Small intestine (tissue), 7 donors: ENCODE results near the gene CELF1. TPM values are rescaled to one million over a fixed set of nuclear protein-coding genes. Genes with fewer than 3 reads are reported as not detected.

ENCODE experiments used
- DNase-seq, 2 donors: peaks; one replicate each; pipeline versions ENCODE4 v3.0.0 to v3.0.0-alpha.2; 2013
- FAIRE-seq: peaks from 2 replicates; lab custom pipeline; 2012; peaks lifted over from hg19 to GRCh38; lab: Jason Lieb, UNC
- H3K27ac ChIP-seq, 3 donors: one replicate each; pipeline ENCODE4 v1.5.1; 2013; ENCODE audit warnings: low read length in 2 of 3, mild to moderate bottlenecking in 2 of 3, control low read depth in 1 of 3, inconsistent platforms in 1 of 3, low read depth in 1 of 3, moderate library complexity in 1 of 3
- H3K27me3 ChIP-seq, 3 donors: one replicate each; pipeline ENCODE4 v1.6.1; 2013; ENCODE audit warnings: low read length in 3 of 3, inconsistent platforms in 1 of 3; ENCODE audit not compliant: control insufficient read depth in 3 of 3, insufficient read depth in 3 of 3
- H3K36me3 ChIP-seq, 3 donors: one replicate each; pipeline ENCODE4 v1.6.1; 2013; ENCODE audit warnings: low read length in 3 of 3, inconsistent platforms in 1 of 3, low read depth in 1 of 3, mild to moderate bottlenecking in 1 of 3, moderate library complexity in 1 of 3; ENCODE audit not compliant: control insufficient read depth in 3 of 3, insufficient read depth in 2 of 3
- H3K4me1 ChIP-seq, 3 donors: one replicate each; pipeline ENCODE4 v1.6.1; 2013; ENCODE audit warnings: low read length in 2 of 3, inconsistent platforms in 1 of 3, low read depth in 1 of 3, mild to moderate bottlenecking in 1 of 3, moderate library complexity in 1 of 3; ENCODE audit not compliant: control insufficient read depth in 3 of 3, insufficient read depth in 2 of 3
- H3K4me3 ChIP-seq, 3 donors: one replicate each; pipeline ENCODE4 v1.5.1; 2013; ENCODE audit warnings: low read length in 3 of 3, control low read depth in 1 of 3, inconsistent platforms in 1 of 3, low read depth in 1 of 3, mild to moderate bottlenecking in 1 of 3, moderate library complexity in 1 of 3
- H3K9me3 ChIP-seq, 2 donors: one replicate each; pipeline ENCODE4 v1.6.1; 2013; ENCODE audit warnings: low read depth in 1 of 2, low read length in 1 of 2; ENCODE audit not compliant: control insufficient read depth in 2 of 2, insufficient read depth in 1 of 2
- whole genome bisulfite sequencing, 3 donors: extraction: QIAGEN DNeasy Blood & Tissue Kit; methylation state at CpG; one replicate each; pipeline ENCODE4 v1.1.7; 2013; 5-methylcytosine and 5-hydroxymethylcytosine counted together
- polyA plus RNA-seq, 4 donors: library from polyadenylated mRNA; stranded (reverse) in 3 of 4; unstranded in 1 of 4; fragments of 200-250 nt in 3 of 4; fragments of 120-200 nt in 1 of 4; gene quantifications; one replicate each; pipeline versions ENCODE4 v1.2.1 to v1.2.3, GENCODE V29; 2013
- donor health status: healthy with polysubstance abuse.
- donor health status: control.
- donor health status: control.
- donor health status: Bipolar disorder and iron deficiency.
- donor health status: healthy.

Gene CELF1
- polyA plus RNA-seq, 4 donors, result 16.5 to 69.5 (median 27.0) TPM

DNA sequence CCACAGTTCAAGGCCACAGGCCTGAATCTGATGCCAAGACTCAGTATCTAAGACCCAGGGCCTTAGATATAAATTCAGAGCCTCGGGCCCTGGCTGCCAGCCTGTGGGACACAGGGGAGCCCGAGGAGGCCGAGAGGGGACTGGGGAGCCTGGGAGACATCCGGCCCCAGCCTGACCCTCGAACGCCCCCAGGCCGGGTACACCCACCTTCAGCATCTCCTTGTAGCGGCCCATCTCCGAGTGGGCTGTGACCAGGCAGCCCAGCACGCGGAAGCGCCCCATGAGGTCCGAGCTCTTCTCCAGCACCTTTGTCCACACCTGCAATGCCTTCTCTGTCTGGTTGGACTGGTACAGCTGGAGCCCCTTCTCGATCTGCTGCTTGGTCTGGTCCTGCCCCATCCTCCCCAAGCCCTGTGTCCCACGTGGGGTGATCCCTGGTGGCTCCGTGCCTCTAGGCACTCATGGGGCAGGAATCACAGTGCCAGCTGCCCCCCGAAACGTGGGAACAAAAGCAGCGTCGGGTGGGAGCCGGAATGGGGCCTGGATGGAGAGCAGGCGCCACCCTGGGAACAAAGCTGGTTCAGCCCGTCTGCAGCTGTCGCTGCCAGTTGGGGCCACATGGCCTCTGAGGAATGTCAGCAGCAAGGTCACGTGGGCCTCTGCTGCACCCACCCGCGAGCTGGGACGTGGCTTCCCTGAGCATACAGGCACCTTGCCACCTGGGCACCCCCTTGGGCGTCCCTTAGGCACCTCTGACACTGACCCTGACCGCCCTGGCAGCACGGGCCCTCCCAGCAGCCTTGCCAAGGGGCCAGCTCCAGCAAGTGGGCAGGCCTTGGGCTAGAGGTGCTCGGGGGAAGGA, 104.1 kb downstream of the CELF1 start, which contains the start of gene RAPSN:
Gene RAPSN, minus strand, starts transcription at position 571 of the 862 bp plus-strand sequence. Its CDS starts 172 bp downstream, at position 399.
- H3K27me3 ChIP-seq, result no peaks in the 10 kb centered on the region
- 86 to 88% (median 87%) methylated on average over 32 of the region's 32 CpGs for WGBS, 3 donors
- no peak for DNase-seq
- H3K27ac ChIP-seq, result no peak within 1 kb of the TSS
- H3K9me3 ChIP-seq, result no peaks in the 10 kb centered on the region
- no peak within 1 kb of the TSS for H3K4me3 ChIP-seq
- FAIRE-seq, result no peak
- H3K36me3 ChIP-seq, result peaks cover 0 to 4% (median 0%) of the 10 kb centered on the region in 3 donors
- H3K4me1 ChIP-seq, result no peaks in the 10 kb centered on the region

DNA sequence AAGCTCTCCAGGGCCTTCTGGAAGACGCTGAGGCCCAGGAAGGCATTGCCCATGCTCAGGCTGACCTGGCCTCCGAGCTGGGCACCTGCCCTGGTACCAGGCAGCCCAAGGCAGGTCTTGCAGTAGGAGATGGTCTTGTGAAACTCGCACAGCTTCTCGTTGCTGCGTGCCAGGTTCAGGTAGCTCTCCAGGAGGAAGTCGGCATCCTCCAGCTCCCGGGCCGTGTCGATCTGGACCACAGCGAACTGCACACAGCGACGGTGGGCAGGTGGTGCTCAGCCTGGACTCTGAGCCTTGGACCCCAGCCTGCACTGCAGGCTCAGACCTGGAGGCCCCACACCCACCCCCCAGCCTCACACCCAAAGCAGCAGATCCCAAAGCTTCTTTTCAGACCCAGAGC, 105.0 kb downstream of the CELF1 start:
- Histone ChIP-seq H3K9me3 (no peaks in the 10 kb centered on the region), H3K27me3 (no peaks in the 10 kb centered on the region), H3K27ac (no peak overlapping the region), H3K4me1 (no peaks in the 10 kb centered on the region), H3K4me3 (no peak overlapping the region), H3K36me3 (peaks cover 0 to 4% (median 0%) of the 10 kb centered on the region in 3 donors)
- no peak for DNase-seq
- FAIRE-seq, result no peak
- WGBS, 3 donors, result 89 to 92% (median 91%) methylated on average over 10 to 12 of the region's 12 CpGs

DNA sequence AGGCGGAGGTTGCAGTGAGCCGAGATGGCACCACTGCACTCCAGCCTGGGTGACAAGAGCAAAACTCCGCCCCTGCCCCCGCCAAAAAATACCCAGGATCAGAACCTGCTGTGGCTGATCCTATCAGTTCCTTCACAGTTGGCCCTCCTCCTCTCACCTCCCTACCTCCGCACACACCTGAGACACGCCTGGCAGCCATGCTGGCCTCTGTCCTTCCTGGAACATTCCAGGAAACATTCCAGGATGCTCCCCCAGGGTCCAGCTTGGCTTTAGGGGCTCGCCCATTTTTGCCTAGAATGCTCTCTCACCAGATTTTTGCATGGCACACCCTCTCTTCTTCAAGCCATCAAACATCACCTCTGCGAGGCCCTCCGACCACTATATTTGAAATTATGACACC, 106.1 kb downstream of the CELF1 start:
- Histone ChIP-seq H3K27me3 (no peaks in the 10 kb centered on the region), H3K4me3 (no peak overlapping the region), H3K36me3 (peaks cover 0 to 4% (median 0%) of the 10 kb centered on the region in 3 donors), H3K27ac (no peak overlapping the region), H3K4me1 (no peaks in the 10 kb centered on the region), H3K9me3 (no peaks in the 10 kb centered on the region)
- WGBS, 3 donors, result 75 to 88% (median 83%) methylated on average over 6 to 9 of the region's 9 CpGs
- FAIRE-seq, result no peak
- DNase-seq, result no peak

DNA sequence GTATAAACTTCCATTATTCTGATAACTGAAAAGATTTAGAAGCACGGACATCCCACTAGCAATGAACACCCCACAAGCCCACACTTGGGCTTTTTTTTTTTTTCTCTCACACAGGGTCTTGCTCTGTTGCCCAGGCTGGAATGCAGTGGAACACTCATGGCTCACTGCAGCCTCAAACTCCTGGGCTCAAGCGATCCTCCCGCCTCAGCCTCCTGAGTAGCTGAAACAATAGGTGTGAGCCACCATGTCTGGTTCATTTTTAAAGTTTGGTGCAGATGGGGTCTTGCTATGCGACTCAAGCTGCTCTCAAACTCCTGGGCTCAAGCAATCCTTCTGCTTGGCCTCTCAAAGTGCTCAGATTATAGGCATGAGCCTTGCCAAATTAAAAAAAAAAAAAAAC, 107.1 kb downstream of the CELF1 start:
- no peaks in the 10 kb centered on the region for H3K9me3 ChIP-seq

DNA sequence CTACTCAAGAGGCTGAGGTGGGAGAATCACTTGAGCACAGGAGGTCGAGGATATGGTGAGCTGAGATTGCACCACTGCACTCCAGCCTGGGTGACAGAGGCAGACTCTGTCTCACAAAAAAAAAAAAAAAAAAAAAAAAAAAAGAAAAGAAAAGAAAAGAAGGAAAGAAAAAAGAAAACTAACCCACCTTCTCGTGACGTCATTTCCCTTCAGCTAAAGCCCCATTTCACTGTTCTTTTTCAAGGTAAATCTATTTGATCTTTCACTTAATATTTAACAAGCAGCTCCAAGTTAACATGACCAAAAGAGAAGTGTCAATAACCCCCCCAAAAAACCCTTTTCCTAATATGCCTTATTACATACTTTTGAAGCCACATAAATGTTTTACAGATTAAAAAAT, 109.1 kb downstream of the CELF1 start:
- Histone ChIP-seq H3K9me3 (no peaks in the 10 kb centered on the region), H3K36me3 (peaks cover 0 to 4% (median 0%) of the 10 kb centered on the region in 3 donors), H3K4me3 (no peak overlapping the region), H3K27me3 (no peaks in the 10 kb centered on the region), H3K4me1 (no peaks in the 10 kb centered on the region), H3K27ac (no peak overlapping the region)
- DNase-seq (no peak), FAIRE-seq (no peak)
- WGBS, 3 donors, result 69 to 86% (median 76%) methylated on average over 3 of the region's 3 CpGs

More for the DNA sequence above, 107.1 kb downstream of the CELF1 start:
- no peak for FAIRE-seq
- Histone ChIP-seq H3K27me3 (no peaks in the 10 kb centered on the region), H3K36me3 (peaks cover 0 to 4% (median 0%) of the 10 kb centered on the region in 3 donors), H3K27ac (no peak overlapping the region), H3K4me1 (no peaks in the 10 kb centered on the region), H3K4me3 (no peak overlapping the region)
- no peak for DNase-seq
- WGBS, 3 donors, result 94 to 99% (median 99%) methylated on average over 4 of the region's 4 CpGs

- no peak for DNase-seq
- Histone ChIP-seq H3K4me1 (no peaks in the 10 kb centered on the region), H3K4me3 (no peak overlapping the region), H3K36me3 (peaks cover 0 to 4% (median 0%) of the 10 kb centered on the region in 3 donors), H3K27me3 (no peaks in the 10 kb centered on the region), H3K27ac (no peak overlapping the region), H3K9me3 (no peaks in the 10 kb centered on the region)
- WGBS, 3 donors, result 76 to 85% (median 78%) methylated on average over 12 of the region's 12 CpGs
- no peak for FAIRE-seq
Observed at GRCh38 chr11:47443028-47443700, 109.8 kb downstream of the CELF1 start.

DNA sequence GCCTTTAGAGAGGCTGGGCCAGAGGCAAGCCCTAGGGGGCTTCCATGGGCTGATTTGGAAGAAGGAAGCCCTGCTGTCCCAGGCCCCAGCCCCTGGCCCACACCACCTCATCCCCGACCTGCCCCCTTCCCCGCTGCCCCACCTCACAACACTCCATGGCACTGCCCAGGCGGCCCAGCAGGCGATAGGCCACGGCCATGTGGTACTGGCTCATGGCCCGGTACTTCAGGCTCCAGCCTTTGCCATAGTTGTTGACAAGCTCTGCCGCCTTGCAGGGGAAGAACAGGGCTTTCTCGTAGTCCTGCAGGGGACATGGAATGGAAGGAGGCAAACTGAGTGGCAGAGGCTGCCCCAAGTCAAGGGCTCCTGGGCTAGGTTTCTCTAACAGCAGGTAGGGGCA, 110.4 kb downstream of the CELF1 start:
- Histone ChIP-seq H3K36me3 (peaks cover 0 to 2% (median 0%) of the 10 kb centered on the region in 3 donors), H3K27me3 (no peaks in the 10 kb centered on the region), H3K4me1 (peaks cover 0 to 5% (median 0%) of the 10 kb centered on the region in 3 donors), H3K9me3 (no peaks in the 10 kb centered on the region), H3K4me3 (no peak overlapping the region), H3K27ac (no peak overlapping the region)
- WGBS, 3 donors, result 88 to 92% (median 92%) methylated on average over 8 of the region's 8 CpGs
- DNase-seq (no peak), FAIRE-seq (no peak)

- Histone ChIP-seq H3K27ac (no peak overlapping the region), H3K27me3 (no peaks in the 10 kb centered on the region), H3K36me3 (no peaks in the 10 kb centered on the region), H3K9me3 (peaks cover 0 to 8% of the 10 kb centered on the region in 2 donors), H3K4me1 (peaks cover 0 to 5% (median 0%) of the 10 kb centered on the region in 3 donors), H3K4me3 (no peak overlapping the region)
- WGBS, 3 donors, result 80 to 89% (median 84%) methylated on average over 9 to 12 of the region's 12 CpGs
- DNase-seq, result no peak
- FAIRE-seq, result no peak
Observed at GRCh38 chr11:47441421-47441820, 111.5 kb downstream of the CELF1 start.
